Measurements from ENCODE around the gene MATR3.
A peak's percentile ranks its signal among the peaks of the same experiment; 100 is the strongest.

The MATR3 gene

GRCh38 chr5:139285651-139286392 lies 7.7 kb upstream of the MATR3 start:
- in situ Hi-C loops (cut with MboI; ENCODE audit: low pct_unique_long_range_greater_than_20kb, low sequenced_read_pairs, unreplicated experiment), result no loop called here
- DNase-seq (ENCODE audit: low spot score), result no peak
- no peak for TF ChIP-seq CTCF (IDR thresholded peaks at IDR 0.05; ENCODE audit: extremely low read depth, insufficient read depth, missing control alignments)

DNA sequence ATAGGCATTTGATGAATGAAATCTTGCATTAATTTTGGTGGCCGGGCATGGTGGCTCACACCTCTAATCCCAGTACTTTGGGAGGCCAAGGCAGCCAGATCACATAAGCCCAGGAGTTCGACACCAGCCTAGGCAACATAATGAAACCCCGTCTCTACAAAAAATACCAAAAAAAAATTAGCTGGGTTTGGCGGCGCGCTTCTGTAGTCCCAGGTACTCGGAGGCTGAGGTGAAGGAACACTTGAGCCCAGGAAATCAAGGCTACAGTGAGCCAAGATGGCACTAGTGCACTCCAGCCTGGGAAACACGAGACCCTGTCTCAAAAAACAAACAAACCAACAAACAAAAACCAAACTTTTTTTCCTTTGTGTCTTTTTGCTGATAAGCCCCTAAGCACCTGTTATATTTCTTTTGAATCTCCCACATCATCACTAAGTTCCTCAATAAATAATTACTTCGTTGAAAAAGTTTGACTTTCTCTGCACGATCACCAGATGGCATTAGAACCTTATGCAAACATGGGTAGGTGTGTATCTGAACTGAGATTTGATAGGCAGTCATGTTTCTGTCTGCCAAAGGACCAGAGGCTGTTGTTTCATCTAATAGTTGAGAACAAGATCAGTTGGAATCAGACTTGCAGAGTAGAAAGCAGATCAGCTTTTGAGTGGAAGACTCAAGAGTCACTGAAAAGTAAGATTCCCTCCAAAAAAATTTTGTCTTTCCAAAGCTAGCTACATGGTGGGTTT lies 5.5 kb upstream of the MATR3 start:
- no peak for DNase-seq (ENCODE audit: low spot score)
- TF ChIP-seq CTCF (IDR thresholded peaks at IDR 0.05; ENCODE audit: extremely low read depth, insufficient read depth, missing control alignments), result peak; percentile 21
- in situ Hi-C loops (cut with MboI; ENCODE audit: low pct_unique_long_range_greater_than_20kb, low sequenced_read_pairs, unreplicated experiment), result no loop called here

DNA sequence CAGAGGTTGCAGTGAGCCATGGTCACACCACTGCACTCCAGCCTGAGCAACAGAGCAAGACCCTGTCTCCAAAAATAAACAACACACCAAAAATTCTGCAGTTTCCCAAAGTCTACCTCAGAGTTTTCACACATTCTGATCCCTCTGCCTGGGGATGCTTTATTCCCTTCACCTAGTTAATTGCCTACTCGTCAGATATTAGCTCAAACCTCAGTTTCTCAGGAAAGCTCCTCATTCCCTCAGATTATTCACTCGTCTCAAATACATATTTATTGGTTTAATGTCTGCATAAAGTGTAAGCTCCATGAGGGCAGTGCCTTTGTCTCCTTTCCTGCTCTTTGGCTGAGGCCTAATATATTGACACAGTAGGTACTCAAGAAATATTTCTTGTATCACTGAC lies 2.5 kb upstream of the MATR3 start:
- TF ChIP-seq CTCF (IDR thresholded peaks at IDR 0.05; ENCODE audit: extremely low read depth, insufficient read depth, missing control alignments), result no peak
- in situ Hi-C loops (cut with MboI; ENCODE audit: low pct_unique_long_range_greater_than_20kb, low sequenced_read_pairs, unreplicated experiment), result no loop called here
- no peak for DNase-seq (ENCODE audit: low spot score)

GRCh38 chr5:139293202-139293506 lies 386 bp upstream of the MATR3 start:
- no peak for TF ChIP-seq CTCF (IDR thresholded peaks at IDR 0.05; ENCODE audit: extremely low read depth, insufficient read depth, missing control alignments)
- no peak for DNase-seq (ENCODE audit: low spot score)
- in situ Hi-C loops (cut with MboI; ENCODE audit: low pct_unique_long_range_greater_than_20kb, low sequenced_read_pairs, unreplicated experiment), result no loop called here

GRCh38 chr5:139294374-139295165 lies 1.0 kb downstream of the MATR3 start:
- no peak for DNase-seq (ENCODE audit: low spot score)
- in situ Hi-C loops (cut with MboI; ENCODE audit: low pct_unique_long_range_greater_than_20kb, low sequenced_read_pairs, unreplicated experiment), result no loop called here
- peak; percentile 45 for TF ChIP-seq CTCF (IDR thresholded peaks at IDR 0.05; ENCODE audit: extremely low read depth, insufficient read depth, missing control alignments)

GRCh38 chr5:139295346-139296057 lies 2.0 kb downstream of the MATR3 start:
- DNase-seq (ENCODE audit: low spot score), result no peak
- TF ChIP-seq CTCF (IDR thresholded peaks at IDR 0.05; ENCODE audit: extremely low read depth, insufficient read depth, missing control alignments), result no peak
- in situ Hi-C loops (cut with MboI; ENCODE audit: low pct_unique_long_range_greater_than_20kb, low sequenced_read_pairs, unreplicated experiment), result no loop called here
